Anterior cingulate cortex (tissue), 58 donors: ENCODE data around the gene POLR2B.
"Not testable (repeated sequence)": the region's sequence is repeated elsewhere in the genome, so short reads cannot be mapped to it uniquely, and the experiment has no call there.

Source experiments
- DNase-seq, 58 donors: peaks; one replicate each; lab custom pipeline; 2025; lab: John Stamatoyannopoulos, UW

POLR2B gene

GRCh38 chr4:56981795-56982201, 3.1 kb downstream of the POLR2B start:
- DNase-seq = no peak

GRCh38 chr4:56986192-56986591, 7.5 kb downstream of the POLR2B start:
- no peak for DNase-seq

GRCh38 chr4:56986952-56987351, 8.3 kb downstream of the POLR2B start:
- no peak for DNase-seq

- no peak for DNase-seq
Observed at GRCh38 chr4:56990109-56990905, 11.6 kb downstream of the POLR2B start.

GRCh38 chr4:56995525-56995924, 16.8 kb downstream of the POLR2B start:
- DNase-seq = peak; percentile 3 to 89 (median 64)

GRCh38 chr4:56999751-57000150, 21.1 kb downstream of the POLR2B start:
- DNase-seq = no peak

GRCh38 chr4:57013543-57014120, 34.9 kb downstream of the POLR2B start:
- DNase-seq = no peak

- DNase-seq = no peak
Observed at GRCh38 chr4:57018980-57019379, 40.3 kb downstream of the POLR2B start.

GRCh38 chr4:57020467-57021101, 41.9 kb downstream of the POLR2B start:
- no peak for DNase-seq

- DNase-seq = no peak
Observed at GRCh38 chr4:57023104-57023503, 44.4 kb downstream of the POLR2B start.

GRCh38 chr4:57034520-57034919, 55.8 kb downstream of the POLR2B start:
- DNase-seq = no peak

GRCh38 chr4:57037982-57038604, 59.4 kb downstream of the POLR2B start:
- DNase-seq = peak in 51 of 58 donors; percentile 4 to 77 (median 27)

GRCh38 chr4:57039345-57039744, 60.6 kb downstream of the POLR2B start:
- no peak for DNase-seq

- DNase-seq = no peak
Observed at GRCh38 chr4:57040510-57040909, 61.8 kb downstream of the POLR2B start.

- no peak for DNase-seq
Observed at GRCh38 chr4:57041020-57041419, 62.3 kb downstream of the POLR2B start.

GRCh38 chr4:57042711-57043169, 64.0 kb downstream of the POLR2B start:
- peak in 1 of 58 donors; percentile 5 for DNase-seq

- no peak for DNase-seq
Observed at GRCh38 chr4:57043347-57044251, 64.9 kb downstream of the POLR2B start.

- no peak for DNase-seq
Observed at GRCh38 chr4:57044279-57044678, 65.6 kb downstream of the POLR2B start.

- no peak for DNase-seq
Observed at GRCh38 chr4:57044996-57045395, 66.3 kb downstream of the POLR2B start.

- DNase-seq = not testable (repeated sequence)
Observed at GRCh38 chr4:57047046-57047445, 68.3 kb downstream of the POLR2B start.
